PC-3 (cell line): Measurements from ENCODE around the gene NLRP1.

Source experiments
- EZH2 ChIP-seq: fragments of 300-600 bp; sonication (generic); IDR thresholded peaks from one replicate; pipeline ENCODE4 v1.6.1; 2017; ENCODE audit warnings: antibody characterized with exemption, mild to moderate bottlenecking, low read length; ENCODE audit not compliant: unreplicated experiment
- TF ChIP-seq, protein P1 (sequence below): fragments of 300-600 bp; sonication (generic); conservative IDR thresholded peaks from 2 replicates; pipeline ENCODE4 v1.5.1; 2017; ENCODE audit warnings: antibody characterized with exemption, low read depth, mild to moderate bottlenecking, low read length

DNA sequence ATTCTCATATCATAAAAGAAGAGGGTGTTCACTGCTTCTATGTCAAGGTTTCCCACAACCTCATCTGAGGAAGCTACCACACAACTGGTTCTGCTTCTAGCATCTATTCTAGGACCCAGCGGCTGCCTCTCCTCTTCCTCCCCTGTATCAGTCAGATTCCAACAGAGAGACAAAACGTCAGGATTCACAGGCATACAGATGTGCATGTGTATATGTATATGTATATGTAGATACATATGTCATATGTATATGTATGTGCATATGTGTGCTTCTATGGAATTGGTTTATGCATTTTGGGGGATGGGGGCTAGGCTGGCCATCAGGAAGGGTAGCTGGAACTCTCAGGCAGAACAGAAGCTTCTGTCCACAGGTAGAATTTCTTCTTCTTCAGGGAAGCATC is 37.4 kb upstream of the NLRP1 start:
- TF ChIP-seq, protein P1, sequence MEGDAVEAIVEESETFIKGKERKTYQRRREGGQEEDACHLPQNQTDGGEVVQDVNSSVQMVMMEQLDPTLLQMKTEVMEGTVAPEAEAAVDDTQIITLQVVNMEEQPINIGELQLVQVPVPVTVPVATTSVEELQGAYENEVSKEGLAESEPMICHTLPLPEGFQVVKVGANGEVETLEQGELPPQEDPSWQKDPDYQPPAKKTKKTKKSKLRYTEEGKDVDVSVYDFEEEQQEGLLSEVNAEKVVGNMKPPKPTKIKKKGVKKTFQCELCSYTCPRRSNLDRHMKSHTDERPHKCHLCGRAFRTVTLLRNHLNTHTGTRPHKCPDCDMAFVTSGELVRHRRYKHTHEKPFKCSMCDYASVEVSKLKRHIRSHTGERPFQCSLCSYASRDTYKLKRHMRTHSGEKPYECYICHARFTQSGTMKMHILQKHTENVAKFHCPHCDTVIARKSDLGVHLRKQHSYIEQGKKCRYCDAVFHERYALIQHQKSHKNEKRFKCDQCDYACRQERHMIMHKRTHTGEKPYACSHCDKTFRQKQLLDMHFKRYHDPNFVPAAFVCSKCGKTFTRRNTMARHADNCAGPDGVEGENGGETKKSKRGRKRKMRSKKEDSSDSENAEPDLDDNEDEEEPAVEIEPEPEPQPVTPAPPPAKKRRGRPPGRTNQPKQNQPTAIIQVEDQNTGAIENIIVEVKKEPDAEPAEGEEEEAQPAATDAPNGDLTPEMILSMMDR, result no peak
- TF ChIP-seq EZH2, result no peak
